ENCODE results near the gene TRIO.

Gene TRIO

DNA sequence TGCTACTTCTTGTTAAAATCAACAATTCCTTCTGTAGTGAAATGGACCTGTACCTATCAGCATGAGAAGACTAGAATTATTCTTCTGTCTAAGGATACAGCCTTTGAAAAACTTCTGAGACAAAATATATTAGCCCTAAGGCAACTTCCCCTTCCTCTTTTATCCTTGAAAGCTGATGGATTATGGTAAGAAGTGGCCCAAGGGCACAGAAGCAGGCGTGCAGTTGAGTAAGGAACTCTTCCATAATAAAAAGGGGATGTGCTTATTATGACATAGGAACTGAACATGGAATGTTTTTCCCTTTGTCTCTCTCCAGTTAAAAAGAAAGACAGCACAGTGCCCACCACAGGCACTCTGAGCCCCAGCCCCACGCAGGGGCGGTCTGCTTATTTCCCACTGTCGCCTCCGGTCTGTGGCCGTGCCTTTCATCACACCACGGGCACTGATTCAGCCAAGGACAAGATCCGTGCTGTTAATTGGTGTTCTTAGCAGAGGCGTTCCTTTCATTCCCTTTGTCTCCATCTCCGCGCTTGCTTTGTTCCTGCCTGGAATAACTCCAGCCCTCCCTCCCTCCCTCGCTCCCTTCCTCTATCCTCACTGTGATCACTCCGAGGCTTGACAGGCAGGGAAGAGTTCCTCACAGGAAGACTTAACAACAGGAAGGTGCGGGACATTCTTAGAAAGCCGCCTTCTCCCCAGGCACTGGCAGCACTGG is 302.6 kb downstream of the TRIO start:
- peak; percentile 62 for DNase-seq (ENCODE audit: low read depth)
- TF ChIP-seq, protein P1, sequence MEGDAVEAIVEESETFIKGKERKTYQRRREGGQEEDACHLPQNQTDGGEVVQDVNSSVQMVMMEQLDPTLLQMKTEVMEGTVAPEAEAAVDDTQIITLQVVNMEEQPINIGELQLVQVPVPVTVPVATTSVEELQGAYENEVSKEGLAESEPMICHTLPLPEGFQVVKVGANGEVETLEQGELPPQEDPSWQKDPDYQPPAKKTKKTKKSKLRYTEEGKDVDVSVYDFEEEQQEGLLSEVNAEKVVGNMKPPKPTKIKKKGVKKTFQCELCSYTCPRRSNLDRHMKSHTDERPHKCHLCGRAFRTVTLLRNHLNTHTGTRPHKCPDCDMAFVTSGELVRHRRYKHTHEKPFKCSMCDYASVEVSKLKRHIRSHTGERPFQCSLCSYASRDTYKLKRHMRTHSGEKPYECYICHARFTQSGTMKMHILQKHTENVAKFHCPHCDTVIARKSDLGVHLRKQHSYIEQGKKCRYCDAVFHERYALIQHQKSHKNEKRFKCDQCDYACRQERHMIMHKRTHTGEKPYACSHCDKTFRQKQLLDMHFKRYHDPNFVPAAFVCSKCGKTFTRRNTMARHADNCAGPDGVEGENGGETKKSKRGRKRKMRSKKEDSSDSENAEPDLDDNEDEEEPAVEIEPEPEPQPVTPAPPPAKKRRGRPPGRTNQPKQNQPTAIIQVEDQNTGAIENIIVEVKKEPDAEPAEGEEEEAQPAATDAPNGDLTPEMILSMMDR (conservative IDR thresholded peaks at IDR 0.05; ENCODE audit: low read depth, low read length), result no peak
- peak overlapping the region; percentile 21 for H3K4me3 ChIP-seq (ENCODE audit: low read depth, low read length)

DNA sequence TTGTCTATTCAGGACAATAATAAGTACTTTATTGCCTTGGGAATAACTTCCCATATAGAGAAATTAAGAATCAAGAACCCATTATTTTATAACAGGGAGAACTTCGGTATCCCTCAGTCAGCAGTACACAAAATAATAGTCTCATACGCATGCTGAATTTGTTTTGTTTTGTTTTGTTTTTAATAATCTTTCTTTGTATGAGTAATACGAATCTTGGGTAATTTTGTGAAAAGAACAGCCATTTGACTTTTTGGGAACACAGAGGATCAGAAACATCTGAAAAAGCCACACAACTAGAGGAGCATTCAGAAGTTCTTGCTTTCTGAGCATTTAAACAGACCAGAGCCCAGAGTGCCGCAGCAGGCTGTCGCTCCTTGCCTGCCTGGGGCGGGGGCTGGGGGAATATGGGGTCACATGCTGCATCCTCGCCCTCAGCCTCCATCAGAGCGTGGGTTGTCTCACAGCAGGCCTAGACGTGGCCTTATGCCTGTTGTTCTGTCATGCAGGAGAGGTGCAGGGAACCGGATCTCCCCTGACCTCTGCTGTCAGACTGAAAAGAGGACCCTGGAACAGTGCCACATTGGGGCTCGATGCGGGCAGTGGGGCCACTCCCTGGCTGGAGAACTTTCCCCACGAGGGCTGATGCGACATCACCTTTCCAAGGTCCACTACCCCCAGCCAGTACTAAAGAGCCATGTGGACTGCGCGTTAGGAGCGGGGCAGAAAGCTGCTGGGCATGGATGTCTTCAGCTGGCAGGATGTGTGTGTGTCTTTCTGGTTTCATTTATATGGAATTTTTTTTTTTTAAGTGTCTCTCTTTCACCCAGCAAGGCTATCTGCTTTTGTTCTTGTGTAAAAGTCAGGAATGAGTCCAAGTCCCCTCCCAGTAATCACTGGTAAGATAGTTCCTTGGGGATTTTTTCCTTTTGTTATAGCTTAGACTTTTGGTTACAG is 305.1 kb downstream of the TRIO start:
- DNase-seq (ENCODE audit: low read depth), result peak; percentile 79
- TF ChIP-seq, protein P1 (conservative IDR thresholded peaks at IDR 0.05; ENCODE audit: low read depth, low read length), result no peak
- no peak overlapping the region for H3K4me3 ChIP-seq (ENCODE audit: low read depth, low read length)

DNA sequence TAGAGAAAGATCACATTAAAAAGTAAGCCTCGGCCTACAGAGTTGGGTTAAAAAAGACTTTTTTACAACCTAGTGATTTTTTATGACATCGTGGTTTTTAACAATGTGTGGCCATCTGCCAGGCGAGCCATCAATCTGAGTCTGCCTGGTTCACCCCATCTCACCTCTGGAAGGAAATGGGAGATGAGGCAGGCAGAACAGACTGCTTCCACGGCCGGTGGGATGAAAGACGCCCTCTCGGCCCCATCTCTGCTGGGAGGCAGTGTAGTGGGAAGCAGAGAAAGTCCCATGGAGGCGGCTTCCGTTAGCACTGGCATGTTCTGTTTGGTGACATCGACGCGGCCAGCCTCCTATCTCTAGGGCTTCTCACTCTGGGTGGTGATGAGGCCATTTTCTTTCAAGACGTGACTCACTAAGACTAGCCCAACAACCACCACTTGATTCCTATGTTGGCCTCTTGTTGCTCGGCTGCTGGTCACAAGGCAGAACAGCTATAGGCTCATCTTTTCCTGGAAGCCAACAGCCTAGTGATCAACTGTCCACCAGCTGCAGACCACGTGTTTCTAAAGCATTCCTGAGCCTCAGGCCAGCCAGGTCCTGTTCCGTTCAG is 306.0 kb downstream of the TRIO start:
- peak overlapping the region; percentile 8 for H3K4me3 ChIP-seq (ENCODE audit: low read depth, low read length)
- TF ChIP-seq, protein P1 (conservative IDR thresholded peaks at IDR 0.05; ENCODE audit: low read depth, low read length), result no peak
- DNase-seq (ENCODE audit: low read depth), result peak; percentile 100

DNA sequence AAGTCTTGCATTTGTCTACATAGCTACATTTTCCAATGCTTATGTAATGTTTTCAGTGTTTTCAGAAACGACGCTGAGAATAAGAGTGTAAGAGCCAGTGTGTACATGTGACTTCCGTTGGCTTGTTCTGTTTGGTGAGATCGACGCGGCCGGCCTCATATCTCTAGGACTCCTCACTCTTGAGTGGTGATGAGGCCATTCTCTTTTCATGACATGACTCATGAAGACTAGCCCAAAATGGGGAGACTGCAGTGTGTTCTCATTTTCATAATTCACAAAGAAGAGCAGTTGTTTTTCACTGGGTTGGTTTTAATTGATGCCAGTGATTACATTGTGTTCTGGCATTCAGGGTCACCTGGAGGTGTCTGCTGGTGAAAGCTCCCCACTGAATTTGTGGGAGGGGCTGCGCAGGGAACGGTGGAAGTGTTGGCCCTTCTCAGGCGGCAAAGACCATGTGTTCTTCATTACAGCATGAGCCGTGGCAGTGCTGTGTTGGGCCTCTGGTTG is 306.9 kb downstream of the TRIO start:
- H3K4me3 ChIP-seq (ENCODE audit: low read depth, low read length), result no peak overlapping the region
- TF ChIP-seq, protein P1 (conservative IDR thresholded peaks at IDR 0.05; ENCODE audit: low read depth, low read length), result no peak
- peak; percentile 99 for DNase-seq (ENCODE audit: low read depth)

DNA sequence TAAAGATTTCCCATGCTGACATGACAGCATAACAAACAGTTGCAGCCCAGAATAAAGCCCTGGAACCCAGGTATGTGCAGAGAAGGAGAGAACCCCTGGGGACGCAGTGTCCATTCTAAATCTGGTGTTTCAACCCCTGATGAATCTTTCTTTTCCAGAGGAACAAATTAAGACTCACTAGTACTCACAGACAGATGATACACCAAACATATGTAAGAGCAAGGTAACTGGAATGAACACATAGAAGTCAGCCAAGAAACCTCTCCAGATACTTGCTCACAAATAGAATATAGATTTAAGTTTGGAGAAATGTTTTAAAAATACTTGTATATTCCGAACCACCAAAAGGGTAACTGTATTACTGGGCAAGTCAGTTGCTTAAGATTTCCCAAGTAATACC is 307.6 kb downstream of the TRIO start:
- no peak for DNase-seq (ENCODE audit: low read depth)
- no peak overlapping the region for H3K4me3 ChIP-seq (ENCODE audit: low read depth, low read length)
- TF ChIP-seq, protein P1 (conservative IDR thresholded peaks at IDR 0.05; ENCODE audit: low read depth, low read length), result no peak

DNA sequence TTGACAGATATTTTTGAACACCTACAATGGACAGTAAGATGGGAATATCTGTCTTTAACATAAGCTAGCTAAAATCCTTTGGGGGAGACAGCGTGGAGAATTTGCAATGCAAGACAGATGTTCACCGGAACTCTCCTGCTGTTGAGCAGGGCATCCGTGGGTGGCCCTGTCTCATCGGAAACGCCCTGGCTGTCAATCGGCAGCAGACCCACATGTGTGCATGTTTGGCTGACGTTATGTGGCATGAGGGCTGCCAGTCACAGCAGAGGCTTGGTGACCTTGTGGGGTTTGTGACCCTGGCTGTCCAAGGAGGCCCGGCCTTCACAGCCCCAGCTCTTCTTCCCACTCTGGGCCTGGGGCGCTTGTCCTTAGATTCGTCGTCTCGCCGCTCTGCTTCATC is 308.7 kb downstream of the TRIO start:
- H3K4me3 ChIP-seq (ENCODE audit: low read depth, low read length), result no peak overlapping the region
- TF ChIP-seq, protein P1 (conservative IDR thresholded peaks at IDR 0.05; ENCODE audit: low read depth, low read length), result no peak
- no peak for DNase-seq (ENCODE audit: low read depth)

Measured in choroid plexus epithelial cell (primary cell).